Stimulated activated naive CD4-positive, alpha-beta T cell (primary cell): ENCODE results near the gene NUDT14.

ENCODE experiments used
- DNase-seq, 6 experiments: peaks; one replicate each; lab custom pipeline; 2025; lab: John Stamatoyannopoulos, UW

NUDT14 gene

DNA sequence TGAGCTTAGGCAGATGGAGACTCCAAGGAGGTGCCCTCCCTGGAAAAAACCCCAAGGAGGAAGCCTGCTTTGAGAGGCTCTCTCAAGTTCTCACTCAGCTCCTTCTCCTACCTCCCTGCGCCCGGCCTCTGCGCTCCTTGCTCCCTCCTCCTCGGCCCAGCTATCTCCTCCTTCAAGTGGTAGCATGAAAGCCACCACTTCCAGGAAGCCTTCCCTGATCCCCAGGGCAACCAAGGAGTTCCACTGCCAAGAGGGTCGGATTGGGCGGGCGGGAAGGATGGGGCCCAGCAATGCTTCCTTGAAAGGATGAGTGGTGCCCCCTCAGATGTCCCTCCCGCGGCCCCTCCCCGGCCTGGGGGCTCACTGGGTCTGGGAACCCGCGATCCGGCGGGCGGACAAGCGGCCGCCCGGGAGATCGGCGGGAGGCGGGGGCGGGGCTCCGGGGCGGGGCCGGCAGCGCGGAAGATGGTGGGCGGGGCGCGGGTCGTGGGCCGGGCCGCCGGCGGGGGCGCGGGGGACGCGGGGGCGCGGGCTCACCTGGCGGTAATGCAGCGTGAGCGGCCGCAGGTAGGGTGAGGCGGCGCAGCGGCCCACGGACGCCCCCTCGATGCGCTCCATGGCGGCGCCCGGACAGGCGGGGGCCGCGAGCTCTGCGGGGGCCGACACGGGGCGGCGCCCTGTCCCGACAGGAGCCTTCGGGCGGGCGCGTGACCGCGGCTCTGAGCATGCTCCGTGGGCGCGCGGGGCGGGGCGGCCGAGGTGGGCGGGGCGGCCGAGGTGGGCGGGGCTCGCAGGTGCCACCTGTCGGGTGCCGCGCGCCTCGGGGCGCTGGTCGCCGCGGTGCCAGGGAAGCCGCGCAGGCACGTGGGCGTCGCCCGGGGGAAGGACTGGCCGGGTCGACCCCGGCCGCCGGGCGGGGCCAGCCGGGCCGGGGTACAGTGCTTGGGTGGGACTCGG is at the start of gene NUDT14:
NUDT14 (minus strand) TSS at position 721 of the 957 bp plus-strand sequence; CDS start at position 618, 103 bp downstream.
- DNase-seq, result peak; percentile 64 to 93 (median 82)

DNA sequence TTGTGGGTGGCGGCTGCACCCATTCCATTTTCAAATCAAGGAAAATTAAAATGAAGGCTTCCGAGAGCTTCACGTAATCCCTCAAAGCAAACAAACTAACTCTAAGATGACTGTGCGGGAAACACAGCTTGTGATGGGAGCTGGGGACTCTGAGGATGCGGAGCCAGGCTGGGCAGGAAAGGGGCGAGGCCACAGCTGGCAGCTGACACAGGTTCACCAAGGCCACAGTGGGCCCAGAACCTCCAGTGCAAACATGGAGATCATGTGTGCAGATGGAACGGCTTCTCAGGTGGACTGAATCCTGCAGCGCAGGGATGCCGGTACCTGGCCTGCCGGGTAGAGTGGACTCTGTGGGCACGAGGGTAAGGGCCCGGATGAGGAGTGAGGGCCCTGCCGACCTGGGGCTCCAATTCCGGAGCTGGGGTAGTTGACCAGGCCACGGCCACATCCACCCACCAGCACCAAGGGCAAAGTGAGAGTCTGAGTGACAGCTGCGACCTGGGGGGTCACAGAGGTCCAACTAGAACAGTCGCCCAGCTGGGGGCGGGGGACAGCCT is 48.1 kb upstream of the NUDT14 start:
- no peak for DNase-seq

- no peak for DNase-seq
Measured at GRCh38 chr14:105228562-105228961, 47.5 kb upstream of the NUDT14 start.

DNA sequence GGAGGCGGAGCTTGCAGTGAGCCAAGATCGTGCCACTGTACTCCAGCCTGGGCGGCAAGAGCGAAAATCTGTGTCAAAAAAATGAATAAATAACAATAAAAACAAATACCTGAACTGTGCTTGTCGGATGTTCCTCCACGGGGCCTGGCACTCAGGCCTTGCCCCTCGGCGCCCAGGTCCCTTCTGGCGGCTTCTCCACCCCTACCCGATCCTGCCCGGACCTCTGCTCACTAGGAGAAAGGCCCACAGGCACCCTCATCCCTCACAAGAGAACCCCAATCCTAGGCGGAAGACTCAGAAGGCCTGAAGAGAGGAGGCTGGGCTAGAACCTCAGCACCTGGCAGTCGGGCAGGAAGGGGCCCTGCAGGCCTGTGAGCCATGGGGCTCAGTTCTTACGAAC is 46.2 kb upstream of the NUDT14 start:
- DNase-seq, result no peak

- no peak for DNase-seq
Measured at GRCh38 chr14:105226198-105226597, 45.1 kb upstream of the NUDT14 start.

DNA sequence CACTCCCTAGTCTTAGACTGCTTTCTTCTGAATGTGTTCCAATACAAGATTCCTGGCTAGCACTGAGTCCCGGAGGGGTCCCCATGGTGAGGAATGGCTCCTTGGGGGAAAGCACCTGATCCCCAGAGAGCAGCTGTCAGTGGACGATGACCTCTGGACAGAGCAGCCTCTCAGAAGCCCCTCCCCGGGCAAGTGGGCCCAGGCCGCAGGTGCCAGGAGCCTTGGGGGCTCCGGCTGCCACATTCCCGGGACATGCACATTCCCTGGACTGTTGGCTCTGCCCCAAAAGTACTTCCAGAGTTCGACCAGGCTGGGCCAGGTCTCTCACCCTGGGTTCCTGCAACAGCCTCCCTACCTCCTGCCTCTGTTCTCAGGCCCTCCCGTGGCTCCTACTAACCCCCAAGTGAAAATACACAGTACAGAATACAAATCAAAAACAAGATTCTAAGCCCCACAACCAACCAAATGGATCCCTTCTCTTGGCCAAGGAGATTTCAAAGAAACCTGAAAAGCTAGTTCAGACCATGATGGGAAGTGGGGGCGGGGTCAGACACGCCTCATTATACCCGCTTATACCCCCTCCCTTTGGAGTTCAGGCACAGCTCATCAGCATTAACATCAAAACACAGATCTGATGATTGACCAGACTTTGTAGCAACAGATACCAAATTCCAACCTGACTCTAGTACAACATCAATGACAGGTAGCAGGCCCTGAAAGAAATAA is 43.9 kb upstream of the NUDT14 start:
- no peak for DNase-seq

GRCh38 chr14:105223770-105224544 is 42.8 kb upstream of the NUDT14 start:
- DNase-seq, result no peak

GRCh38 chr14:105223260-105223659 is 42.1 kb upstream of the NUDT14 start:
- no peak for DNase-seq

DNA sequence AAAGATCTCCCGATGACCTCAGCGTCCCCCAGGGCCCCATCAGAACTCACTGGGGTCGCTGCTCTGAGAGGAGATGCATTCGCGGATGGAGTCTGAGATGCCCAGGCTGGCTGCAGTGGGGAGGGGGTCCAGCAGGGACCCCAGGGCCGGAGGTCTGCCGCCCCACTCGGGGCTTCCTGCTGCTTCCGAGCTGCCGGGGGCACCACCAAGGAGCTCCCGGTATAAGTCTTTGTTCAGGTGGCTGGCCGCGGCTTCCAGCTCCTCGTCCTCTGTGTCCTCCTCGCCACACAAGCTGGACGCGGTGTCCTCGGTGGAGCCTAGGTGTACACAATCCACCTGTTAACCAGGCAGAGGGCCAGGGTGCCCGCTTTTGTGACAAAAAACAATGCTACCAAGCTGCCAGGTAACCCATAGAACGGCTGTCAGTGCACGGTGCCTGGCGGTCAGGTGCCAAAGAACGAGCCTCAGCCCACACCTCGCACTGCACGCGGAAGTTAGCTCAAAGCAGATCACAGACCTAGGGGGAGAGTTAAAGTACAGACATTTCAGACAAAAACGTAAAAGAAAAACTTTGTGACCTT is 40.6 kb upstream of the NUDT14 start:
- no peak for DNase-seq

DNA sequence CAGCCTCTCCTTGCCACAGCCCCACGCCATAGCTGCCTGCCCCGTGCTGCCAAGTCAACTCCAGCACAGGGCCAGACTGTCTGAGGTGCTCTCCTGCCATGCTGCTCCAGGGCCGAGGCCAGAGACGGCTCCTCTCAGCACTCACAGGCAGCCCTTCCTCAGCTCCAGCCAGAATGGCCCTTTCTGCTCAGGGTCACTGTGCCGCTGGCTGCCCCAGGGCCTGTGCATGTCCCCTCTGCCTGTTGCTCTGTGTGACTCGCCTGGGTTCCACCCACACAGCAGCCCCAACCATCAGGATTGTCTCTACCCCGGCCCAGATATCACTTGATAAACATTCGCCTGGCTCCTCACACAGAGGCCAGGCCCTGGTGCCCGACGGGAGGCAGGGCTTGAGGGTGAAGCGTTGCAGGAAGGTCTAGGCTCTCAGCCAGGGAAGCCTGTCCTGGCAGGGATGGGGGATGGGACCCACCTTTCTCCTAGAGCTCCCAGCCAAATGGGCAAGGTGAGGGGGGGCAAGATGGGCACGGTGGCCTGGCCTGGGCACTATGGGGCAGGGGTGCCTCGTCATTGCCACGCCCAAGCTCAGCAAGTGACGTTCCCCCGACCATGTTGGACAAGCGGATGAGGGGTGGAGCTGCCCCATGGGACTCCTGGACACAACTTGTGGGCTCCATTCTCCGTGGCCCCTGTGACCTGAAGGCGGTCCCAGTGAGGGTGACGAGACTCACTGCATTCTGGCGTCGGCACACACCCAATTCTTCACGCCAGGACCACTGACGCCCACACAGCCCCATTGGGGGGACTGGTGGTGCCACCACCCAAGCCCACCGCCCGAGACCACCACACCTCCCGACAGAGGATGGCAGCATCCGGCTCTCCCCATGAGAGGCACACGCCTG is 39.8 kb upstream of the NUDT14 start:
- DNase-seq, result no peak

DNA sequence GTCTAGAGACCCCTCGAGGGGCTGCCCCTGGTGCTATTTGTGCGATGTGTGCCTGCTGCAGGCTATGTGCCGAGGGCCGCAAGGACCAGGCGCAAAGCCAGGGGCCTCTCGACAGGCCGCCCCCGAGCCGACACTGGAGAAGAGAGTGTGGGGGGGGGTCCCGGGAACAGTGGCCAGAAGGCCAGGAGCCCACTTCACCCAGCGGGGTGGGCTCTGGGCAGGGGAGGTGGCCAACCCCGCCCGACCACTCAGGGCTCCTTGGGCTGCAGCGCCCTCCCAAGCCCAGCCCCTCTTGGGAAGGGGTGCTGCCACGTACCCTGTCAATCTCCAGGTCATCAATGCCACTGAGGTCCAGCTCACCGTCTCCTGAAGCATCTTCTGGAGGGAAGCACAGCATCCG is 38.6 kb upstream of the NUDT14 start:
- DNase-seq, result no peak

- DNase-seq, result no peak
Measured at GRCh38 chr14:105219043-105219612, 38.0 kb upstream of the NUDT14 start.

DNA sequence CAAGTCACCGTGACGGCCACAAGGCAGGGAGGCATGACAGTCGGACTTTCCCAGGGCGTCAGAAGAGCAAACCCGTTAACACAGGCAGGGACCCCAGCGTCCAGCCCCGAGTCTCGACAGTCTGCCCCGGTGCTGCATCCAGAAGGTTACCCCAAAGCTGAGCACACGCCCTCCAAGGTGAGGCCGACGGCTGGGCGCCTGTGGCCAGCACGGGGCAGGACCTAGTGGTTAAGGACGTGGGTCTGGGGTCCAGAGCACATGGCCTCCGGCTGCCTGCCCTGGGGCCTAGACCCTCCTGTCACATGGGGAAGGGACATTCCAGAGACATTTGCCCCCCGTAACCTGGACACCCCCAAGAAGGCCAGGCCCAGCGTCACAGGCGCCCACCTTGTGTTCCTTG is 37.5 kb upstream of the NUDT14 start:
- DNase-seq, result no peak

- no peak for DNase-seq
Measured at GRCh38 chr14:105217774-105218173, 36.7 kb upstream of the NUDT14 start.

- DNase-seq, result no peak
Measured at GRCh38 chr14:105216490-105217247, 35.6 kb upstream of the NUDT14 start.

DNA sequence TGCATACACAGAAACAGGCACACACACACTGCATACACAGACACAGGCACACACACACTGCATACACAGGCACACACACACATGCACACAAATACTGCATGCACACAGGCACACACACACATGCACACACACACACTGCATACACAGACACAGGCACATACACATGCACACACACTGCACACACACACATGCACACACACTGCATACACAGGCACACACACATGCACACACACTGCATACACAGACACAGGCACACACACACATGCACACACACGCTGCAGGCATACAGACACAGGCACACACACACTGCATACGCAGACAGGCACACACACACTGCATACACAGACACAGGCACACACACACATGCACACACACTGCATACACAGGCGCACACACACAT is 34.5 kb upstream of the NUDT14 start:
- no peak for DNase-seq

DNA sequence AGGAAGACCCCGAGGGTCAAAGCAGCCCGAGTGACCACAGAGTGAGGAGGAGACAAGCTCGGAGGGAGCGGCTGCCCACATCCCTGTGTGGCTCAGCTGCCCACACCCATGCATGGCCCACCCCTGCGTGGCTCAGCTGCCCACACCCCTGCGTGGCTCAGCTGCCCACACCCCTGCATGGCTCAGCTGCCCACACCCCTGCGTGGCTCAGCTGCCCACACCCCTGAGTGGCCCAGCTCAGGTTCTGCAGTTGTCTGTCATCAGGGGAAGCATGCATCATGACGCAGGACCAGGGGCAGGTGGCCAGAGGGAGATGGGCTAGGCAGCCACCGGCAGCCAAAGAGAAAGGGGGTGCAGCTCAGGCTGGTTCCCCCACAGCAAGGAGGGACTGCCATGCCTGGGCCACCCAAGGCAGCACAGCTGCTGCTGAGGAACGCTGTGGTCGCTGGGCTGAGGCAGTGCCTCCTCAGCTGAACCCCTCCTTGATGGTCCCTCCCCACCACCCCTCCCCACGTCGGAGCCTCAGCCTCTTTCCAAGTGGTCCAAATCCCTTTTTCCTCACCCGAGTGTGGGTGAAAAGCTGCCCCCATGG is 33.3 kb upstream of the NUDT14 start:
- DNase-seq, result no peak

- DNase-seq, result no peak
Measured at GRCh38 chr14:105213361-105213760, 32.2 kb upstream of the NUDT14 start.
